Measurements from ENCODE around the gene PRR36. TPM values are rescaled to one million over a fixed set of nuclear protein-coding genes. Genes with fewer than 3 reads are reported as not detected.

The PRR36 gene
- total RNA-seq, 2 donors from 2014 or later, result 0.22 to 0.37 TPM

DNA sequence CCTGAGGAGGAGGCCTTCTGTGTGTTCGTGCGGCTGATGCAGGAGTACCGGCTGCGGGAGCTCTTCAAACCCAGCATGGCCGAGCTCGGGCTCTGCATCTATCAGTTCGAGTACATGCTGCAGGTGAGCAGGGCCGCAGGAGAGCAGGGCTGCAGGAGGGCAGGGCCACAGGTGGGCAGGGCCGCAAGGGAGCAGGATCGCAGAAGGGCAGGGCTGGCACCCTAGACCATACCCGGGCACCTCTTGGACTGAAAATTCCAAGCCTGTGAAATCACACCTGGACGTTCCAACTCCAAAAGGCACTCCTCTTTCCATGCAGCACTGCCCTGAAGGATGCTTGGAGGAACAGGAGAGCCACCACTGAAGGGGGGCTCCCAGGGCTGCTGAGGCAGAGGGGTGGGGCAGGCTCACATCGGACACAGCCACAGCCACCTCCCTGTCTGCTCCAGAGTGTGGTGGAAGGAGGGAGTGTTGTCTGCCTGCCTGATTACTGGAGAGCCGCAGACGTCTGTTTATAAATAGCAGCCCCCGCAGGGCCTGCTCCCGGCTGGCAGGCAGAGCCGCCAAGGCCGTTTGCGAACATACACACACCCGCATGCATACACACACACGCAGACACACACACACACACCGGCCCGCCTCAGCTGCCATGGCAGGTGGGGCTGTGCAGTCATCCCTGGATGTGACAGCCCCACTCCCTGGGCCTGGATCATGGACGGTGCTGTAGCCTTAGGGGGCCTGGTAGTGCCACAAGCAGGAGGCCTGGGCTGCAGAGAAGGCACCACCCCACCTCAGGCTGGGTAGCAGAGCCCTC is 24.0 kb downstream of the PRR36 start:
- no peak overlapping the region for H3K4me3 ChIP-seq
- no peaks in the 10 kb centered on the region for H3K36me3 ChIP-seq
- DNase-seq, result no peak
- no peak overlapping the region for H3K27ac ChIP-seq
- TF ChIP-seq, protein P1, sequence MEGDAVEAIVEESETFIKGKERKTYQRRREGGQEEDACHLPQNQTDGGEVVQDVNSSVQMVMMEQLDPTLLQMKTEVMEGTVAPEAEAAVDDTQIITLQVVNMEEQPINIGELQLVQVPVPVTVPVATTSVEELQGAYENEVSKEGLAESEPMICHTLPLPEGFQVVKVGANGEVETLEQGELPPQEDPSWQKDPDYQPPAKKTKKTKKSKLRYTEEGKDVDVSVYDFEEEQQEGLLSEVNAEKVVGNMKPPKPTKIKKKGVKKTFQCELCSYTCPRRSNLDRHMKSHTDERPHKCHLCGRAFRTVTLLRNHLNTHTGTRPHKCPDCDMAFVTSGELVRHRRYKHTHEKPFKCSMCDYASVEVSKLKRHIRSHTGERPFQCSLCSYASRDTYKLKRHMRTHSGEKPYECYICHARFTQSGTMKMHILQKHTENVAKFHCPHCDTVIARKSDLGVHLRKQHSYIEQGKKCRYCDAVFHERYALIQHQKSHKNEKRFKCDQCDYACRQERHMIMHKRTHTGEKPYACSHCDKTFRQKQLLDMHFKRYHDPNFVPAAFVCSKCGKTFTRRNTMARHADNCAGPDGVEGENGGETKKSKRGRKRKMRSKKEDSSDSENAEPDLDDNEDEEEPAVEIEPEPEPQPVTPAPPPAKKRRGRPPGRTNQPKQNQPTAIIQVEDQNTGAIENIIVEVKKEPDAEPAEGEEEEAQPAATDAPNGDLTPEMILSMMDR (IDR thresholded peaks at IDR 0.05), result no peak
- peaks cover 10% of the 10 kb centered on the region for H3K4me1 ChIP-seq
- H3K27me3 ChIP-seq, result no peaks in the 10 kb centered on the region
- no peaks in the 10 kb centered on the region for H3K9me3 ChIP-seq
- no peak overlapping the region for H3K9ac ChIP-seq (ENCODE audit: low read depth in 2 of 2, low read length in 2 of 2)
- intact Hi-C loops (cut with DNase I), result loop anchor here (10.0 kb wide), 1 partner anchor 75 kb away; the partner anchor contains the start of genes CTXN1 and SNAPC2

DNA sequence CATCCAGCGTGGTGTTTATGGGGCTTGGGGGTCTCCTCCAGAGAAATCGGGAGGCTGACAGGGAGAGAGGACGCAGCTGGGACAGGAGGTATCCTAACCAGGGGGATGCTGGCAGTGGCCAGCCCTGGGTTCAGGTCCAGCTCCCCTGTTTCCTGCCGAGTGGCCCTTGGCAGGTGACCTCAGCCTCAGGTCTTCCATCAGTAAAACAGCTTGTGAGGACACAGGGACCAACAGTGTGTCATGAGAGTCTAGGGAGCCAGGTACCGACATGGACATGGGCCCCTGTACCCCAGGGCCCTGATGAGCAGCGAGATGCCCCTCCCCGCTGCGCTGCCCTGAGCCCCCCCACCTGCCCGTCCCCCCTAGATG is 24.6 kb downstream of the PRR36 start:
- no peak overlapping the region for H3K27ac ChIP-seq
- no peaks in the 10 kb centered on the region for H3K36me3 ChIP-seq
- peaks cover 10% of the 10 kb centered on the region for H3K4me1 ChIP-seq
- TF ChIP-seq, protein P1 (IDR thresholded peaks at IDR 0.05), result no peak
- intact Hi-C loops (cut with DNase I), result no loop called here
- no peak for DNase-seq
- H3K9ac ChIP-seq (ENCODE audit: low read depth in 2 of 2, low read length in 2 of 2), result no peak overlapping the region
- no peaks in the 10 kb centered on the region for H3K27me3 ChIP-seq
- H3K9me3 ChIP-seq, result no peaks in the 10 kb centered on the region
- no peak overlapping the region for H3K4me3 ChIP-seq

DNA sequence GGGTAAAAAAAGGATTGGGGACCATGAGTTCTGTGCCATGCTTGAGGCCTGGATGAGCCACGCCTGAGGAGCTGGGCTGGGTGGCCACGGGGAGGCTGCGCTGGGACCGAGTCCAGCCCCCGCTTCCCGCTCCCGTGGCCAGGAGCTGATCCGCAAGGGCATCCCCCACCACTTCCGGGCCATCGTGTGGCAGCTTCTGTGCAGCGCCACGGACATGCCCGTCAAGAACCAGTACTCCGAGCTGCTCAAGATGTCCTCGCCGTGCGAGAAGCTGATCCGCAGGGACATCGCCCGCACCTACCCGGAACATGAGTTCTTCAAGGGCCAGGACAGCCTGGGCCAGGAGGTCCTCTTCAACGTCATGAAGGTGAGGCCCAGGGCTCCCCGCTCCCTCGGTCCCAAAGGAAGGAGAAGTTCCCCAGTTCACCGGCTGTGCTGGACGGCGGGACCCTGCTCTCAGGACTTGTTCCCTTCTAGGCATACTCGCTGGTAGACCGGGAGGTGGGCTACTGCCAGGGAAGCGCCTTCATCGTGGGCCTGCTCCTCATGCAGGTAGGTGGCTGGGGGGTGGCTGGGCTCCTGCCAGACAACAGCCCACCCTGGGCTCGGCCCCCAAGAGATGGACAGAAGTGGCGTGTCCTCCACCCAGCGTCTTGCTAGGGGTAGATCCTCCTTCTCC is 25.3 kb downstream of the PRR36 start:
- no peak overlapping the region for H3K9ac ChIP-seq (ENCODE audit: low read depth in 2 of 2, low read length in 2 of 2)
- intact Hi-C loops (cut with DNase I), result no loop called here
- DNase-seq, result no peak
- TF ChIP-seq, protein P1 (IDR thresholded peaks at IDR 0.05), result no peak
- no peaks in the 10 kb centered on the region for H3K36me3 ChIP-seq
- H3K9me3 ChIP-seq, result no peaks in the 10 kb centered on the region
- no peak overlapping the region for H3K4me3 ChIP-seq
- H3K27ac ChIP-seq, result no peak overlapping the region
- no peaks in the 10 kb centered on the region for H3K27me3 ChIP-seq
- peaks cover 10% of the 10 kb centered on the region for H3K4me1 ChIP-seq

GRCh38 chr19:7847664-7848063 is 26.5 kb downstream of the PRR36 start:
- intact Hi-C loops (cut with DNase I), result no loop called here
- no peaks in the 10 kb centered on the region for H3K36me3 ChIP-seq
- H3K27me3 ChIP-seq, result no peaks in the 10 kb centered on the region
- H3K9ac ChIP-seq (ENCODE audit: low read depth in 2 of 2, low read length in 2 of 2), result no peak overlapping the region
- H3K4me1 ChIP-seq, result no peaks in the 10 kb centered on the region
- no peak overlapping the region for H3K4me3 ChIP-seq
- TF ChIP-seq, protein P1 (IDR thresholded peaks at IDR 0.05), result no peak
- H3K27ac ChIP-seq, result no peak overlapping the region
- DNase-seq, result no peak
- H3K9me3 ChIP-seq, result no peaks in the 10 kb centered on the region

DNA sequence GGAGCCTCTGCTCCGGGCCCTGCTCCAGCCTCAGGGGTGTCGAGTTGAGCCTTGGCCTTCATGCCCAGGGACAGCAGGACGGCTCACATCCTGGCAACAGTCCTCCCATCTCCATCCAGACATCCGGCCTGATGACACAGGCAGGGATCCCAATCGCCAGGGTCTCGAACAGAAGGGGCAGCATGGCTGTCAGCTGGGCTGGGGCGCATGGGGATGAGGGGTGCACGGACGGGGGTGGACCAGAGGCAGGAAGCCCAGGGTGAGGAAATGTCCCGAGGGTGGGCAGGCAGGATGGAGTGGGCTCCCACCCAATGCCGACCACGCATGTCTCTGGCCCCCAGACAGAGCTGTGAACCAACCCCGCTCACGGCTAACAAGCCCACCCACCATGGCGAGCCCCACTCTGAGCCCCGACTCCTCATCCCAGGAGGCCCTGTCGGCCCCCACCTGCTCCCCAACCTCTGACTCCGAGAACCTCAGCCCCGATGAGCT is 28.0 kb downstream of the PRR36 start:
- no peak for DNase-seq
- Histone ChIP-seq H3K4me1 (no peaks in the 10 kb centered on the region), H3K9ac (ENCODE audit: low read depth in 2 of 2, low read length in 2 of 2) (no peak overlapping the region), H3K27me3 (no peaks in the 10 kb centered on the region), H3K36me3 (no peaks in the 10 kb centered on the region), H3K27ac (no peak overlapping the region), H3K4me3 (no peak overlapping the region), H3K9me3 (no peaks in the 10 kb centered on the region)
- intact Hi-C loops (cut with DNase I), result no loop called here
- TF ChIP-seq, protein P1 (IDR thresholded peaks at IDR 0.05), result no peak

Data from colonic mucosa (tissue), 4 donors.